HepG2 (cell line): ENCODE data around the gene TAMALIN. TPM values are rescaled to one million over a fixed set of nuclear protein-coding genes. Genes with fewer than 3 reads are reported as not detected.
A peak's percentile ranks its signal among the peaks of the same experiment; 100 is the strongest.

ENCODE experiments used
- CBX1 ChIP-seq: IDR thresholded peaks from one replicate; pipeline ENCODE4 v1.6.1; 2016; ENCODE audit warnings: antibody characterized with exemption, low read depth
- IKZF4 ChIP-seq: sonication (generic); formaldehyde crosslinking; IDR thresholded peaks from 2 replicates; pipeline ENCODE4 v1.5.1; 2020; ENCODE audit warnings: borderline replicate concordance, mild to moderate bottlenecking, low read depth, missing genetic modification reagents; ENCODE audit errors: not compliant biosample characterization
- MEIS1 ChIP-seq: sonication (generic); formaldehyde crosslinking; IDR thresholded peaks from 2 replicates; pipeline ENCODE4 v1.9.0; 2021; ENCODE audit warnings: mild to moderate bottlenecking, missing genetic modification reagents, moderate library complexity, borderline replicate concordance
- NFIB ChIP-seq: sonication (generic); formaldehyde crosslinking; IDR thresholded peaks from 2 replicates; pipeline ENCODE4 v1.9.0; 2021; ENCODE audit warnings: missing genetic modification reagents, mild to moderate bottlenecking, borderline replicate concordance
- NR2F2 ChIP-seq: IDR thresholded peaks from 2 replicates; pipeline ENCODE4 v1.6.1; 2012; ENCODE audit warnings: low read depth, inconsistent platforms, borderline replicate concordance
- RBM22 ChIP-seq: fragments of 200-400 bp; formaldehyde crosslinking; optimal IDR thresholded peaks from 2 replicates; pipeline ENCODE3; 2017; ENCODE audit warnings: mild to moderate bottlenecking, low read length, moderate library complexity
- SOX6 ChIP-seq, 2 experiments: fragments of 450-650 bp in 1 of 2; sonication (generic) in 1 of 2; formaldehyde crosslinking in 1 of 2; IDR thresholded peaks; 2 replicates each; pipeline versions ENCODE4 v1.4.0 to v1.6.1; 2017 to 2020; ENCODE audit warnings: antibody characterized with exemption in 1 of 2, mild to moderate bottlenecking in 1 of 2, missing genetic modification reagents in 1 of 2
- ZFX ChIP-seq: sonication (generic); formaldehyde crosslinking; IDR thresholded peaks from 2 replicates; pipeline ENCODE4 v1.4.0; 2020; ENCODE audit warnings: mild to moderate bottlenecking, low read depth, missing genetic modification reagents, moderate library complexity
- ZNF558 ChIP-seq: sonication (generic); formaldehyde crosslinking; IDR thresholded peaks from 2 replicates; pipeline ENCODE4 v1.9.0; 2022; ENCODE audit warnings: mild to moderate bottlenecking, missing genetic modification reagents, borderline replicate concordance
- ZNF720 ChIP-seq: sonication (generic); formaldehyde crosslinking; IDR thresholded peaks from 2 replicates; pipeline ENCODE4 v1.4.0; 2020; ENCODE audit warnings: missing genetic modification reagents
- ZNF747 ChIP-seq: sonication (generic); formaldehyde crosslinking; IDR thresholded peaks from 2 replicates; pipeline ENCODE4 v1.8.1; 2023; ENCODE audit warnings: missing genetic modification reagents, mild to moderate bottlenecking, borderline replicate concordance
- ZNF841 ChIP-seq: sonication (generic); formaldehyde crosslinking; IDR thresholded peaks from 2 replicates; pipeline ENCODE4 v1.8.1; 2023; ENCODE audit warnings: missing genetic modification reagents, borderline replicate concordance
- polyA plus RNA-seq, 8 experiments: library from polyadenylated mRNA; depleted of rRNA in 3 of 8; stranded (reverse) in 7 of 8; unstranded in 1 of 8; fragments of >200 nt; fragmentation: Illumina TruSeq in 4 of 8; extraction: Trizol in 4 of 8; gene quantifications; 2 replicates each; pipeline versions ENCODE4 v1.2.1 to v1.2.3, GENCODE V29; 2011 to 2016; ENCODE audit warnings: low read depth in 4 of 8, missing spikeins in 1 of 8, mixed read lengths in 1 of 8; ENCODE audit not compliant: insufficient read depth in 1 of 8
- total RNA-seq, 5 experiments: library from RNA; depleted of rRNA; stranded (reverse); fragments of >200 nt; fragmentation: Illumina TruSeq; extraction: Trizol; gene quantifications; 2 replicates each; pipeline ENCODE4 v1.2.3, GENCODE V29; 2016; ENCODE audit warnings: low read depth in 1 of 5
- TF ChIP-seq, protein P1 (sequence below): sonication (generic); formaldehyde crosslinking; IDR thresholded peaks from 2 replicates; pipeline ENCODE4 v1.4.0; 2020; ENCODE audit warnings: missing genetic modification reagents
- TF ChIP-seq, protein P2 (sequence below): sonication (generic); formaldehyde crosslinking; IDR thresholded peaks from 2 replicates; pipeline ENCODE4 v1.4.0; 2020; ENCODE audit warnings: missing genetic modification reagents, low read depth, mild to moderate bottlenecking, borderline replicate concordance
- TF ChIP-seq, protein P3 (sequence below): sonication (generic); formaldehyde crosslinking; conservative IDR thresholded peaks from 2 replicates; pipeline ENCODE4 v1.8.0; 2022; ENCODE audit warnings: missing genetic modification reagents
- TF ChIP-seq, protein P4 (sequence below), 2 experiments: sonication (generic) in 1 of 2; formaldehyde crosslinking in 1 of 2; IDR thresholded peaks; 2 replicates each; pipeline versions ENCODE4 v1.4.0 to v1.6.1; 2016 to 2020; ENCODE audit warnings: borderline replicate concordance in 1 of 2, low read depth in 1 of 2, mild to moderate bottlenecking in 1 of 2, missing genetic modification reagents in 1 of 2

The TAMALIN gene
- total and polyA plus RNA-seq, 2 of the 13 experiments (the other 11 are each of a cell fraction or from before 2014, with no cell fraction given), result 2.9 to 10.9 TPM

DNA sequence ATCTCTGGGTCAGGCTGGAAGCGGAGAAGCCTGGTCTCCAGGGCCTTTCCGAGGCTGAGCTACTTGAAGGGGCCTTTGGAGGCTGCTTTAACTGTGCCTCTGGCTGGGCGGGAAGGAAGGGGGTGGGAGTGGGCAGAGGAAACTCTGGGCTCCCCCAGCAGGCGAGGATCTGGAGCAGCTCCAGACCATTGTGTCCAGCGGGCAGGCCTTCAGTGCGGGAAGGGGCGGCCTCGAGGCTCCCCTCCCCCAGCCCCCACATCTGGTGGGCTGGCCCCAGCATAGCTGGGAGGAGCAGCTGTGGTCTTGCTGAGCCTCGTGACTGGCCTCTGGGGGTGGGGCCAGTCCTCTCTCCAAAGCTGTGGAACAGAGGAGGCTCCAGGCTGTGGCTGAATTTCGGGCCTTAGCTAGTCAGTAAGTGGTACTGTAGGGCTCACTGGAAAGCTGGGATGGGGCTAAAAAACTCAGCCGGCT lies 3.4 kb downstream of the TAMALIN start (continued):
- TF ChIP-seq, protein P1, sequence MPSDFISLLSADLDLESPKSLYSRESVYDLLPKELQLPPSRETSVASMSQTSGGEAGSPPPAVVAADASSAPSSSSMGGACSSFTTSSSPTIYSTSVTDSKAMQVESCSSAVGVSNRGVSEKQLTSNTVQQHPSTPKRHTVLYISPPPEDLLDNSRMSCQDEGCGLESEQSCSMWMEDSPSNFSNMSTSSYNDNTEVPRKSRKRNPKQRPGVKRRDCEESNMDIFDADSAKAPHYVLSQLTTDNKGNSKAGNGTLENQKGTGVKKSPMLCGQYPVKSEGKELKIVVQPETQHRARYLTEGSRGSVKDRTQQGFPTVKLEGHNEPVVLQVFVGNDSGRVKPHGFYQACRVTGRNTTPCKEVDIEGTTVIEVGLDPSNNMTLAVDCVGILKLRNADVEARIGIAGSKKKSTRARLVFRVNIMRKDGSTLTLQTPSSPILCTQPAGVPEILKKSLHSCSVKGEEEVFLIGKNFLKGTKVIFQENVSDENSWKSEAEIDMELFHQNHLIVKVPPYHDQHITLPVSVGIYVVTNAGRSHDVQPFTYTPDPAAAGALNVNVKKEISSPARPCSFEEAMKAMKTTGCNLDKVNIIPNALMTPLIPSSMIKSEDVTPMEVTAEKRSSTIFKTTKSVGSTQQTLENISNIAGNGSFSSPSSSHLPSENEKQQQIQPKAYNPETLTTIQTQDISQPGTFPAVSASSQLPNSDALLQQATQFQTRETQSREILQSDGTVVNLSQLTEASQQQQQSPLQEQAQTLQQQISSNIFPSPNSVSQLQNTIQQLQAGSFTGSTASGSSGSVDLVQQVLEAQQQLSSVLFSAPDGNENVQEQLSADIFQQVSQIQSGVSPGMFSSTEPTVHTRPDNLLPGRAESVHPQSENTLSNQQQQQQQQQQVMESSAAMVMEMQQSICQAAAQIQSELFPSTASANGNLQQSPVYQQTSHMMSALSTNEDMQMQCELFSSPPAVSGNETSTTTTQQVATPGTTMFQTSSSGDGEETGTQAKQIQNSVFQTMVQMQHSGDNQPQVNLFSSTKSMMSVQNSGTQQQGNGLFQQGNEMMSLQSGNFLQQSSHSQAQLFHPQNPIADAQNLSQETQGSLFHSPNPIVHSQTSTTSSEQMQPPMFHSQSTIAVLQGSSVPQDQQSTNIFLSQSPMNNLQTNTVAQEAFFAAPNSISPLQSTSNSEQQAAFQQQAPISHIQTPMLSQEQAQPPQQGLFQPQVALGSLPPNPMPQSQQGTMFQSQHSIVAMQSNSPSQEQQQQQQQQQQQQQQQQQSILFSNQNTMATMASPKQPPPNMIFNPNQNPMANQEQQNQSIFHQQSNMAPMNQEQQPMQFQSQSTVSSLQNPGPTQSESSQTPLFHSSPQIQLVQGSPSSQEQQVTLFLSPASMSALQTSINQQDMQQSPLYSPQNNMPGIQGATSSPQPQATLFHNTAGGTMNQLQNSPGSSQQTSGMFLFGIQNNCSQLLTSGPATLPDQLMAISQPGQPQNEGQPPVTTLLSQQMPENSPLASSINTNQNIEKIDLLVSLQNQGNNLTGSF (CRISPR knock-in tag), result no peak
- TF ChIP-seq ZNF558 (no peak), CBX1 (no peak), IKZF4 (CRISPR knock-in tag) (no peak), SOX6 (IDR thresholded peaks at IDR 0.05) (no peak), SOX6 (CRISPR knock-in tag; IDR thresholded peaks at IDR 0.05) (peak; percentile 41), ZFX (CRISPR knock-in tag) (peak; percentile 44; the same call in 1 of the 2 replicates), ZNF747 (no peak), MEIS1 (CRISPR knock-in tag) (no peak), NR2F2 (no peak), ZNF720 (CRISPR knock-in tag) (no peak), RBM22 (no peak), NFIB (CRISPR knock-in tag) (no peak), ZNF841 (CRISPR knock-in tag) (no peak)
- TF ChIP-seq, protein P2, sequence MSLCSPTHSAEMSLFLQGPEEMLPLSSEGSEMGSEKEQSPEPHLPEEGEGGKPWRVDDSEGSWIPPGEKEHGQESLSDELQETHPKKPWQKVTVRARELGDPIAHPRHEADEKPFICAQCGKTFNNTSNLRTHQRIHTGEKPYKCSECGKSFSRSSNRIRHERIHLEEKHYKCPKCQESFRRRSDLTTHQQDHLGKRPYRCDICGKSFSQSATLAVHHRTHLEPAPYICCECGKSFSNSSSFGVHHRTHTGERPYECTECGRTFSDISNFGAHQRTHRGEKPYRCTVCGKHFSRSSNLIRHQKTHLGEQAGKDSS (CRISPR knock-in tag), result no peak
- TF ChIP-seq, protein P3, sequence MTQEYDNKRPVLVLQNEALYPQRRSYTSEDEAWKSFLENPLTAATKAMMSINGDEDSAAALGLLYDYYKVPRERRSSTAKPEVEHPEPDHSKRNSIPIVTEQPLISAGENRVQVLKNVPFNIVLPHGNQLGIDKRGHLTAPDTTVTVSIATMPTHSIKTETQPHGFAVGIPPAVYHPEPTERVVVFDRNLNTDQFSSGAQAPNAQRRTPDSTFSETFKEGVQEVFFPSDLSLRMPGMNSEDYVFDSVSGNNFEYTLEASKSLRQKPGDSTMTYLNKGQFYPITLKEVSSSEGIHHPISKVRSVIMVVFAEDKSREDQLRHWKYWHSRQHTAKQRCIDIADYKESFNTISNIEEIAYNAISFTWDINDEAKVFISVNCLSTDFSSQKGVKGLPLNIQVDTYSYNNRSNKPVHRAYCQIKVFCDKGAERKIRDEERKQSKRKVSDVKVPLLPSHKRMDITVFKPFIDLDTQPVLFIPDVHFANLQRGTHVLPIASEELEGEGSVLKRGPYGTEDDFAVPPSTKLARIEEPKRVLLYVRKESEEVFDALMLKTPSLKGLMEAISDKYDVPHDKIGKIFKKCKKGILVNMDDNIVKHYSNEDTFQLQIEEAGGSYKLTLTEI, result no peak
- TF ChIP-seq, protein P4, sequence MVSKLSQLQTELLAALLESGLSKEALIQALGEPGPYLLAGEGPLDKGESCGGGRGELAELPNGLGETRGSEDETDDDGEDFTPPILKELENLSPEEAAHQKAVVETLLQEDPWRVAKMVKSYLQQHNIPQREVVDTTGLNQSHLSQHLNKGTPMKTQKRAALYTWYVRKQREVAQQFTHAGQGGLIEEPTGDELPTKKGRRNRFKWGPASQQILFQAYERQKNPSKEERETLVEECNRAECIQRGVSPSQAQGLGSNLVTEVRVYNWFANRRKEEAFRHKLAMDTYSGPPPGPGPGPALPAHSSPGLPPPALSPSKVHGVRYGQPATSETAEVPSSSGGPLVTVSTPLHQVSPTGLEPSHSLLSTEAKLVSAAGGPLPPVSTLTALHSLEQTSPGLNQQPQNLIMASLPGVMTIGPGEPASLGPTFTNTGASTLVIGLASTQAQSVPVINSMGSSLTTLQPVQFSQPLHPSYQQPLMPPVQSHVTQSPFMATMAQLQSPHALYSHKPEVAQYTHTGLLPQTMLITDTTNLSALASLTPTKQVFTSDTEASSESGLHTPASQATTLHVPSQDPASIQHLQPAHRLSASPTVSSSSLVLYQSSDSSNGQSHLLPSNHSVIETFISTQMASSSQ (IDR thresholded peaks at IDR 0.05; ENCODE audit: low read depth), result no peak
- TF ChIP-seq, protein P4 (CRISPR knock-in tag; IDR thresholded peaks at IDR 0.05; ENCODE audit: borderline replicate concordance), result 0 out of 2 replicates have a peak, but pooled peaks have one; percentile 46
